ENCODE measurements around the gene SOD3.

GRCh38 chr4:24771241-24771640, 24.1 kb upstream of the SOD3 start:
- TF ChIP-seq CTCF (IDR thresholded peaks at IDR 0.05), result no peak
- no peak for TF ChIP-seq POLR2A (IDR thresholded peaks at IDR 0.05)

Data from lower leg skin (tissue), 3 donors.